Islet precursor cell (in vitro differentiated cells): Measurements from ENCODE around the gene FPGS.
"Not testable (repeated sequence)": the region's sequence is repeated elsewhere in the genome, so short reads cannot be mapped to it uniquely, and the experiment has no call there.

Experiments
- DNase-seq: peaks from one replicate; pipeline ENCODE4 v3.0.0-alpha.2; 2018

The FPGS gene

GRCh38 chr9:127771570-127772189 is 31.0 kb upstream of the FPGS start:
- no peak for DNase-seq

- DNase-seq, result no peak
Observed at GRCh38 chr9:127772603-127773002, 30.1 kb upstream of the FPGS start.

- DNase-seq, result no peak
Observed at GRCh38 chr9:127773272-127773671, 29.4 kb upstream of the FPGS start.

GRCh38 chr9:127773981-127774380 is 28.7 kb upstream of the FPGS start:
- DNase-seq, result no peak

- peak; percentile 76 for DNase-seq
Observed at GRCh38 chr9:127776195-127776923, 26.3 kb upstream of the FPGS start.

GRCh38 chr9:127776924-127777289 is 25.8 kb upstream of the FPGS start:
- no peak for DNase-seq

GRCh38 chr9:127777368-127777980 is 25.2 kb upstream of the FPGS start:
- no peak for DNase-seq

GRCh38 chr9:127778280-127779135 is 24.2 kb upstream of the FPGS start, which contains the start of gene SH2D3C:
SH2D3C (minus strand) TSS chr9:127778666; CDS start chr9:127778627, 39 bp downstream.
- DNase-seq, result no peak

- no peak for DNase-seq
Observed at GRCh38 chr9:127779136-127779981, 23.3 kb upstream of the FPGS start.

- no peak for DNase-seq
Observed at GRCh38 chr9:127780126-127780885, 22.4 kb upstream of the FPGS start.

- not testable (repeated sequence) for DNase-seq
Observed at GRCh38 chr9:127780909-127781308, 21.8 kb upstream of the FPGS start.

- no peak for DNase-seq
Observed at GRCh38 chr9:127781806-127782205, 20.9 kb upstream of the FPGS start.

GRCh38 chr9:127783111-127784008 is 19.3 kb upstream of the FPGS start:
- DNase-seq, result no peak

GRCh38 chr9:127785023-127785932 is 17.4 kb upstream of the FPGS start:
- DNase-seq, result peak; percentile 92

GRCh38 chr9:127785933-127786772 is 16.5 kb upstream of the FPGS start, which contains the start of gene CDK9:
CDK9 (plus strand) TSS chr9:127786034; CDS start chr9:127786149, 115 bp downstream.
- DNase-seq, result peak; percentile 95

- DNase-seq, result no peak
Observed at GRCh38 chr9:127786773-127787104, 15.9 kb upstream of the FPGS start.

GRCh38 chr9:127788337-127789011 is 14.2 kb upstream of the FPGS start:
- DNase-seq, result no peak

GRCh38 chr9:127789179-127789578 is 13.5 kb upstream of the FPGS start:
- DNase-seq, result no peak
